Astrocyte of the cerebellum (primary cell): Measurements from ENCODE around the gene RNF167.

ENCODE experiments used
- DNase-seq: peaks from one replicate; pipeline ENCODE4 v3.0.0-alpha.2; 2011; ENCODE audit warnings: low read depth
- H3K4me3 ChIP-seq: 2 replicates; pipeline ENCODE4 v1.5.1; 2011; ENCODE audit warnings: mild to moderate bottlenecking, low read depth, low read length, moderate library complexity
- CTCF ChIP-seq: IDR thresholded peaks from 2 replicates; pipeline ENCODE4 v1.5.1; 2012; ENCODE audit warnings: low read length, low read depth, moderate library complexity, mild to moderate bottlenecking; ENCODE audit errors: missing control alignments
- in situ Hi-C: cut with HindIII; loops from 2 replicates; pipeline ENCODE4 v1.10.0; 2017; ENCODE audit warnings: low sequenced_read_pairs

The RNF167 gene

DNA sequence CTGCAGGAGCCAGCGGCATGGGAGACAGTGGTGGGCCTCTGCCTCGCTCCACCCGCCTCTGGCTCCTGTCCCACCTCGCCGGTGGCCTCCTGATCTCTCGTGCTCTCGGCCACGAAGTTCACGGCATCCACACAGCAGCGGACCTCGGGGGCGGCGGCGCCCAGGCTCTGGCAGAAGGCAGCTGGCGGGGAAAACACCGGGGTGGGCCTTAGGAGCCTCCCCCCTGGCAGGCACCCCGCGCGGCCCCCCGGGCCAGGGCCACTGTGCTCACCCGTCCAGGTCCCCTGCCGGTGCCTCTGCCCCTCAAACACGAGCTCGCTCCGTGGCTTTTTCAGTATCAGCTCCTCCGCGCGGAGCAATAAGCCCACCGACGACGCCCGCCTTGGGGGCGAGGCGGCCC is 41.1 kb upstream of the RNF167 start:
- H3K4me3 ChIP-seq: peak overlapping the region; percentile 34
- no peak for DNase-seq
- no peak for TF ChIP-seq CTCF
- in situ Hi-C loops: no loop called here

GRCh38 chr17:4899341-4900230 is 40.5 kb upstream of the RNF167 start, which contains the start of gene C17orf107:
Gene C17orf107 (plus strand): TSS chr17:4899536. CDS start chr17:4899763, 227 bp downstream.
- no peak for TF ChIP-seq CTCF
- H3K4me3 ChIP-seq: peak within 1 kb of the TSS; percentile 34
- in situ Hi-C loops: no loop called here
- DNase-seq: peak; percentile 23

DNA sequence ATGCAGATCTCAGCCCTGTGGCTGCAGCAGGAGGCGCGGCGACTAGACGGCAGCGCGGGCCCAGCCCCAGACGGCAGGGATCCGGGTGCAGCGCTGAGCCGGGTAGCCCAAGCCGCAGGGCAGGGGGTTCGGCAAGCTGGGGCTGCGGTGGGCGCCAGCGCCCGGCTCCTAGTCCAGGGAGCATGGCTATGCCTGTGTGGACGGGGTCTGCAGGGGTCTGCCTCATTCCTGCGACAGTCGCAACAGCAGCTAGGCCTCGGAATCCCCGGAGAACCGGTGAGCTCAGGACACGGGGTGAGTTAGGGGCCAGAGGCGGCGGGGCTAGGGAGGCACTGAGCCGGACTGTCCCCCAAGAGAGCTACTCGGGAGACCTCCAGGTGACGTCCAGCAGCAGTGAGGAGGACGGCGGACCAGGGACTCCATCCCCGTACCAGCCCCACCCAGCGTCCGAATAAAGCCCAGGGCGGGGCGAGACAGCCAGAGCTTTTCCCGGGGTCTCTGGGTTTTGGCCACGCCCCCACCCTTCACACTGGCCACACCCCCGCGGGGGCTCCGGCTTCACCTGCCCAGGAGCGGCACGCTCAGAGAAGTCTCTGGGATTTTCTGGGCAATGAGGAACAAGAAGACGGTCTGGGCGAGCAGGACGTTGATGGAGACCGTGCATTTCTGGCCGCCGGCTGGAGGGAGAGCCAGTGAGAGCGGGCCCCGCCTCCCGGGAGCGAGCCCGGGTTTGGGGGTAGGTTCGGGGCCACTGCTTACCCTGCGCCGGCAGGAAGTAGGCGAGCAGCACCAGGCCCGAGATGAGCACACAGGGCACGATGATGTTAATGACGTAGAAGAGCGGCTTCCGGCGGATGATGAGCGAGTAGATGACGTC is 39.6 kb upstream of the RNF167 start:
- DNase-seq: no peak
- in situ Hi-C loops: no loop called here
- TF ChIP-seq CTCF: no peak

DNA sequence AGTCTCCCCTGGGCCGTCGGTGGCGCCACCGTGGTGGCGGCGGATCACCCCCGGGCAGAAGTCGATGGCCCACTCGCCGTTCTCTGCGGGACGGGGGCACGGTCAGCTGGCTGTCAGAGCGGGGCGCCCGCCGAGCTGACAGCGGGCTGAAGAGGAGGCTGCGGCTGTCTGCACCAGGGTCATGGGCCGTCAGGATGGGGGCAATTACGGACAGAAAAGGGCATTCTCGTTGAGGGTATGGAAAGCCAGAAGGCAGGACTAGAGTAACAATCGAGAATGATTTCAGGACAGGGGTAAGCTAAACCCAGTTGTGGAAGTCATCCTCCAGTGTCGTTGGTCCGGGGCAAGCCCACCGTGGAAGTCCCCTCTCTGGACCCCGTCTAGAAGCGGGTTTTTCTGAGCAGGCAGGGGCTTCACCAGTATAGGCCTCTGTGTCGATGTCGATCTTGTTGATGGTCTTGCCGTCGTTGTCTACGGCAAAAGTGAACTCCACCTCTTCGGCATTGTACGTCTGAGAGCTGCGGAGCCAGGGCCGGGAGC is 38.9 kb upstream of the RNF167 start:
- in situ Hi-C loops: no loop called here
- TF ChIP-seq CTCF: no peak
- no peak for DNase-seq
- H3K4me3 ChIP-seq: peak overlapping the region; percentile 3

More for the DNA sequence above, 39.6 kb upstream of the RNF167 start:
- H3K4me3 ChIP-seq: peak overlapping the region; percentile 5

DNA sequence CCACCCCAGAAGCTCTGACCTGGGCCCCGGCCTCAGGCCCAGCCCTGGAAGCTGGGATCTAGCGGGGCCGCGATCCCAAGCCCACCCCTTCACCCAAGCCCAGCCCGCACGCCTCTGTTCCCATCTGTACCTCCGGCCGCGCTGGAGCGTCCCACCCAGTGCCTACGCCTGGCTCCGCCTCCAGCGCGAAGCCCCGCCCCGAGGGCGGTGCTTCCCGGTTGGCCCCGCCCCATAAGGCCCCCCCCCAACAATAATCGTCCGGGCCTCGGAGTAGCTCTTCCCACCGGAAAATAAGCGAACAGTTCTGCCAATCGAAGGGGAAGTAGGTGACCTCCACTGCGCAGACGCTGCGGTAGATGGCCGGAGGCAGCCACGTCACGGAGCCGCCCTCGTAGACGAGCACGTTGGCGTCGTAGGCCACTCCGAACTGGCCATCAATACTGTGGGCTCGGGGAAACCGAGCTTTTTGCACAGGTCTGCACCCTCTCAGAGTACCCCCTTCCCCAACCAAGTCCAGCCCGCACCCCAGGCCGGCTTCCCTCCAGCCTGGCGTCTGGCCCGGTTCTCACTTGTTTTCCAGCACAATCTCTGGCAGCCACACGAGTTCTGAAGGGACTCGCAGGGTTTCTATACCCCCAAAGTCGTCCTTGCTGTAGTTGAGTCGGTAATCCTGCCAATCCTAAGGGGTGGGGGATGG is 38.3 kb upstream of the RNF167 start:
- in situ Hi-C loops: no loop called here
- H3K4me3 ChIP-seq: no peak overlapping the region
- no peak for TF ChIP-seq CTCF
- no peak for DNase-seq

- DNase-seq: no peak
- TF ChIP-seq CTCF: no peak
- H3K4me3 ChIP-seq: no peak overlapping the region
- in situ Hi-C loops: no loop called here
Measured at GRCh38 chr17:4902540-4902939, 37.5 kb upstream of the RNF167 start.
